NCI-H1092 treated with DMSO at 0.1 percent for 48 hours (cell line): ENCODE measurements around the gene GNAI2.
A peak's percentile ranks its signal among the peaks of the same experiment; 100 is the strongest.
"Not testable (repeated sequence)": the region's sequence is repeated elsewhere in the genome, so short reads cannot be mapped to it uniquely, and the experiment has no call there.

ENCODE experiments used
- DNase-seq: peaks from one replicate; lab custom pipeline; 2025; lab: John Stamatoyannopoulos, UW

GNAI2 gene

DNA sequence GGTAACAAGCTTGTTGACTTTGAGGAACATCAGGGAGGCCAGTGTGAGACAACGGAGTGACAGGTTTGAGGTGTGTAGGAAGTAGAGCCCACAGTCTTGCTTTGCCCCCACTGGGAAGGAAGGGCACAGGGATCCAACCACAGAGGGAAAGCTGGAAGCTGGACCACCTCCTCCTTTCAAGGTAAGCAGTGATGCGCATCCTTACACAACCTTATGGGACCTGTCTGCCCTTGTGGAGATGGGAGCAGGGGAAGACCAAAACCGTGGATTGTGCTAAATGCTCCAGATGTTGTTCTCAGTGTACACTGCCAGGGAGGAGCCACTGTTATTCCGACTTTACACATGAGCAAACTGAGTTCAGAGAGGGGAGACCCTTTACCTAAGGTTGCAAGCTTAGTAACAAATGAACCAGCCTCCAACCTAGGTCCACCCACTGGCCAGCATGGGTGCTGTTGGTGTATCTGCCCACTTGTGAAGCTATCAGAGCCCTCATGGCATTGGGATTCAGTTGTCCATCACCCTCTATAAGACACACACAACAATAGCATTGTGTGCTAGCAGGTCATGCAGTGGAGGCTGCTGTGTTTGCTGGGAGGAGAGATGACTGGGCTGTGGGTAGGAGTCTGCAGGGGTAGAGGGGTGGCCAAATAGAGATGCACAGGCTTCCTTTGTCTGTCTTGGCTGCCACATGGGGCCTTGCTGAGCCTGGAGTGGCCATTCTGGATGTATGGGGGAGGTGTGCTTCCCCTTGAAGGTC is 42.3 kb downstream of the GNAI2 start:
- no peak for DNase-seq

DNA sequence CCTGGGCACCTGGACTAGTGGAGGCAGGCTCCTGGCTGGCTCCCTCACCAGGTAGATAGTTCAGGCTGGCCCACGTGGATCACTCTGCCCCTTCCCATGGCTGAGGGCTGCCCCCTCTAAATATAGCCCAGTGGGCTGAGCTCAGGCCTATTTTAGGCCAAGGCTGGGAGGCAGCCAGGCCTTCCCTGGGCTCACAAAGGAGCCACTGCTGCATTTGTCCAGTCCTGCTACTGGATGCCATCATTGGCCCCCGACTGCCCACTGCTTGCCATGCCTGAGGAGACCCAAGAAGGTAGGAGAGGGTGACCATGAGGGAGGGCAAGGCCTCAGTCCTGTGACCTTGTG is 42.8 kb downstream of the GNAI2 start, which contains the start of gene LSMEM2:
Gene LSMEM2 (plus strand): TSS at position 208 of the 345 bp plus-strand sequence. CDS start 27 bp downstream, at position 235.
- no peak for DNase-seq

DNA sequence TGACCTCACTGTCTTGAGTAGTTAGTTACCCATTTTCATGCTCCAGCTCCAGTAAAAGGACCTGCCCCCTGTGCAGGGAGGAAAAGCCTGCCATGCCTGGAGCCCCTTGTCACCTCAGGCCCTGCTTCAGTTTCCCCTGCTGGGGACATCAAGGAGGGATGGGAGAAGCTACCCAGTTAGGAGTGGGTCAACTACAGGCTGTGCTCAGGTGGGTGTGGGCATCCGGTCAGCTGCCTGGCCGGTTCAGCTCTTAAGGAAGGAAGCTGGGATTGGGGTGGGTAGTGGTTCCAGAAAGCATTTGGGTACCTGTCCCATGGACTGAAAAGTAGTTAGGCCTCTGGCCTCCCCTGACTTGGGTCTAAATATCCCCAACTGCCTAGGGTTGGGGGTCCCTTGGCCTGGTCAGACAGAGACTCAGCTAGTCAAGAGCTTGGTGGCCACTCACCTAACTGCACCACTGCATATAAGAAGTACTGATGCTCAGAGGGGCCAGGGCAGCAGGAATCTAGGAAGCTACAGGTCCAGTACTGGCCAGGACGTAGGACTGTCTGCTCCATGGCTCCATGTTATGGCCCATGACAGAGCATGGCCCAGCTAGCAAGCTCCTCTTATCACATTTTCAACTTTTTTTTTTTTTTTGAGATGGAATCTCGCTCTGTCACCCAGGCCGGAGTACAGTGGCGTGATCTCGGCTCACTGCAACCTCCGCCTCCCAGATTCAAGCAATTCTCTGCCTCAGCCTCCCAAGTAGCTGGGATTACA is 43.4 kb downstream of the GNAI2 start:
- DNase-seq = no peak

GRCh38 chr3:50284121-50284520 is 48.1 kb downstream of the GNAI2 start:
- not testable (repeated sequence) for DNase-seq

DNA sequence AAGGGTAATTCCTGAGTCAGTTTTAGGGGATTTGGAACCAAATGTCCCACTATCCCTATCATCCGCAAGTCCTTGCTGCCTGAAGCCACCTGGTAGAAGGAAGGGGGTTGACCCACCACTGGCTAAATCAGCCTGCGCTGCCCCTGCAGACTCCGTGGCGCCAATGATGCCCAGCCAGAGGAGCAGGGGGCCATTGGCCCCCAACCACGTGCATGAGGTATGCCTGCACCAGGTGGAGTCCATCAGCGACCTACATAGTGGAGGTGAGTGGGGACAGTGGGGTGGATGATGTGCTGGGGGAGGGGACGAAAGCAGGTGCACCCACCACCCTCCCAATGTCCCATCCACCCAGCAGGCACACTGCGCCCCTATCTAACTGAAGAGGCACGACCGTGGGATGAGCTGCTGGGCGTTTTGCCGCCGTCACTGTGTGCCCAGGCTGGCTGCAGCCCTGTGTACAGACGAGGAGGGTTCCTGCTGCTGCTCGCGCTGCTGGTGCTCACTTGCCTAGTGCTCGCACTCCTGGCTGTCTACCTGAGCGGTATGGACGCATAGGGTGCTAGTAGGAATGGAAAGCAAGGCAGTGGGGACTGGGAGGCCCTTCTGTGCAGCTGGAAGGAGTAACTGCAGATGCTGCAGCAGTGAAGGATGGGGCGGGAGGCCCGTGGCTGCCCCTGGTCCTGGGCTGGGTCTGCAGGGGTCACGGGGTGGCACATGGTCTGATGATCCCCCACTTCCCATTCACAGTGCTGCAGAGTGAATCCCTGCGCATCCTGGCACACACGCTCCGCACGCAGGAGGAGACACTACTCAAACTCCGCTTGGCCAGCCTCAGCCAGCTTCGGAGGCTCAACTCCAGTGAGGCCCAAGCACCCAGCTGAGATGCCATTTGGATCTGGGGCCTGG is 50.6 kb downstream of the GNAI2 start:
- no peak for DNase-seq

- DNase-seq = no peak
Measured at GRCh38 chr3:50287262-50287661, 51.3 kb downstream of the GNAI2 start.

DNA sequence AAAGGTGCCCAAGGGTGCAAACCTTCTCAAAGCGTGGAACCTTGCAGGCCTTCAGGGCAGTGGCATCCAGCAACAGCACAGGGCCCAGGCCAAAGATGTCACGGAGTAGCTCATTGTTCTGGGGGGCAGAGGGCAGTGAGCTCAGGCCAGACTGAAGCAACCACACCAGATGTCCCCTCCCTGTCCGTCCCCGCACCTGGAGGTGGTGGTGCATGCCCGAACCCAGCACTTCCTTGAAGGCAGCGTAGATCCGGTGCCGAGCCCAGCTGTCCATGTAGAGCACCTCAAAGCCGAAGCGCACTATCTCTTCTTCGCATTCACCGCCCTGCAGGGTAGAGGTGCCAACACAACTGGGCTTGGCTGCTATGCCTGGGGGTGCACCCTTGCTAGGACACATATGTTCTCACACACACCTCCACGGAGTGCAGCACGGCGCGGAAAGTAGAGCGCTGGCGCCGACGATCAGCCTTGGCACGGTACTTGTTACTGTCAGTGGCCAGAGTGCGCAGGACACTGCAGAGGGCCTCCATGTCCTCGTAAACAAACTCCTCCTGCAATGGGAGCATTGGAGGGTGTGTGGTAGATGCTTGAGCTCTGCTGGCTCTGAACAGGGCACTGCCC is 52.5 kb downstream of the GNAI2 start:
- no peak for DNase-seq

DNA sequence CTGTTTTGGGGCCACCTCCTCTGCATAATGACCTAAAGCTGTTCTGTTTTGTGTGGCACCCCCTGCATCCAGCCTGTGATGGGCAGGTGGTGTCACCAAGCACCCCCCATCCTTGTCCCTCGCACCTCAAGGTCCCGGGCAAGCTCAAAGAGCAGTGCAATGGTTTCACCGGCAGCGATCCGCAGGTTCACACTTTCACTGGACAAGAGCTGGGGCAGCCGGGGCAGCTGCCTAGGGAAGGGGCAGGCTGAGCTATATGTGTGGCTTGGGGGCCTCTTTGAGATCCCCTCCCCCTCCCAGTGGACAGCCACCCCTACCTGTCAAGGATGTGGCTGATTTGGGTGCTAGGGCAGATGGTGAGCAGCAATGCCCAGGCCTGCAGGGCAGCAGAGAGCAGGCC is 53.1 kb downstream of the GNAI2 start:
- DNase-seq = no peak

GRCh38 chr3:50290161-50290641 is 54.2 kb downstream of the GNAI2 start:
- DNase-seq = no peak

- peak; percentile 94 for DNase-seq
Measured at GRCh38 chr3:50292159-50293078, 56.4 kb downstream of the GNAI2 start, which contains the start of gene IFRD2. Gene IFRD2, minus strand, starts transcription at chr3:50292429. Its CDS starts 155 bp downstream, at chr3:50292274.

- no peak for DNase-seq
Measured at GRCh38 chr3:50293079-50293801, 57.2 kb downstream of the GNAI2 start.

DNA sequence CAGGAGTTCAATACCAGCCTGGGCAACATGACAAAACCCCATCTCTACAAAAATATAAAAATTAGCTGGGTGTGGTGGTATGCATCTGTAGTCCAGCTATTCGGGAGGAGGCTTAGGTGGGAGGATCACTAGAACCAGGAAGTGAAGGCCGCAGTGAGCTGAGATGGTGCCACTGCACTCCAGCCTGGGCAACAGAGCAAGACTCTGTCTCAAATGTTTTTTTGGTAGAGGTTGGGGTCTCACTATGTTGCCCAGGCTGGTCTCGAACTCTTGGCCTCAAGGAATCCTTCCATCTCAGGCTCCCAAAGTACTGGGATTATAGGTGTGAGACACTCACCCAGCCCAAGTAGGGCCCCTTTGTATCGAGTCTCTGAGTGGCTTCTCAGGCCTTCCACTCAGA is 58.1 kb downstream of the GNAI2 start:
- no peak for DNase-seq

DNA sequence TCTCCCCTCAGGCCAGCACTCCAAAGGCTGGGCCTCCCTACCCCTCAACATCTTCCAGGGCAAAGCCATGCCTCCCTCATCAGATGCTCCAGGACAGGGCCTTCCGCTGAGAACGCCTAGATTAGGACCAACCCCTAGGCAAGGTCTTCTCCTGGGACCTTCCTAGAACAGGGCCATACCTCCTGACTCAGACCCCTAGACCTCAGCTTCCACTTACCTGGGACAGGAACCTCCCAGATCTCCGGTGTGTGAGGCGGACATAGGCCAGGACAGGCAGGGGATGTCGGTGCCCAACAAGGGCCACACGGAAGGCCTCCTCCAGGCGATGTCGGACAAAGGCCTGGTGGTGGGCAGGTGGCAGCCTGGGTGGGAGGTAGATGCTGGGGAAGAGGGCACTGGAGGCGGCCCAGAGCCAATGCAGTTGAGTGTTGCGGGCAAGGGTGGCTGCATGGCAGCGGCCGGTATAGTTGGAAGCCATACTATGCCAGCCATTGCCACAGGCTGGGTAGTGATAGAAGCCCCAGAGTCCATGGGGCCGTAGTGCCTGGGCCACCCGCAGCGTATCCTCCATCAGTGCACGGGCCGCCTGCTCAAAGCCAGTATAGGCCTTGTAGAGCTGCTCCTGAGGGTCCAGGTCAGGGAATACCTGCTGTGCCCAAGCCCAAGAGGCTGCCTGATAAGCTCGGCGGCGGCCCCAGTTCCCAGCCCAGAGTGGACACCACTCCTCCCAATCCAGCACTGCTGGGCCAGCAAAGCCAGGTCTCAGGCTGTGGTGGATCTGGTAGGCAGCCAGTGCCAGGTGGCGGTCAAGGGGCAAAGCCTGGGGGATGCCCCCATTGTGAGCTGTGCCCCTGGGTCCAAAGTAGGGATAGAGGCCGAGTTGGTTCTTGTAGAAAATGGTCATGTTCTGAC is 58.7 kb downstream of the GNAI2 start:
- DNase-seq = no peak

- no peak for DNase-seq
Measured at GRCh38 chr3:50295553-50296431, 59.8 kb downstream of the GNAI2 start.

- no peak for DNase-seq
Measured at GRCh38 chr3:50296721-50297383, 60.8 kb downstream of the GNAI2 start.

DNA sequence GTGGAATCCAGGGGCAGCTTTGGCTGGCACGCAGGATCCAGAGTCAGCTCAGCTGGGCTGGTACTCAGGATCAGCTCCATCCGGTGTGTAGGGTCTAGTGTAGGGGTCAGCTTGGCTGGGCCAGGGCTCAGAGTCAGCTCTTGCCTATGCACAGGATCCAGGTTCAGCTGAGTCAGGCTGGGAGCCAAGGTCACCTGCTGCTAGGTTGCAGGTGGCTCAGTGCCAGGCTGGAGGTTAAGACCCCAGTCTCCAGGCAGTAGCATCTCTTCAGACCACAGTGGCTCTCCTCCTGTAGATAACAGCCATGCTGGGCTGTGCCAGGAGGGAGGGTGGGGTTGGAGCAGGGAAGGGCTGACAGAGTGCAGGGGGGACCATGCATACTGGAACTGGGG is 61.4 kb downstream of the GNAI2 start:
- DNase-seq = no peak
